H1 (cell line): ENCODE results near the gene DNAJB13. TPM values are rescaled to one million over a fixed set of nuclear protein-coding genes. Genes with fewer than 3 reads are reported as not detected.

Source experiments
- CTCF ChIA-PET: fragments of 300-600 bp; sonication (Branson Sonifier 250); formaldehyde crosslinking; loops from one replicate; lab custom pipeline; 2021; ENCODE audit not compliant: partially characterized antibody; lab: Charles Lee
- POLR2A ChIA-PET: fragments of 300-600 bp; sonication (Branson Sonifier 250); formaldehyde crosslinking; loops from one replicate; lab custom pipeline; 2021; ENCODE audit warnings: inconsistent platforms; ENCODE audit not compliant: partially characterized antibody; lab: Charles Lee
- DNase-seq, 2 experiments: peaks; one replicate each; pipeline versions ENCODE4 v3.0.0 to v3.0.0-alpha.2; 2010 to 2022; ENCODE audit warnings: low spot score in 2 of 2, low read depth in 1 of 2, mixed read lengths in 1 of 2
- FAIRE-seq: peaks from 2 replicates; lab custom pipeline; 2011; peaks lifted over from hg19 to GRCh38; lab: Jason Lieb, UNC
- H2AFZ ChIP-seq: 2 replicates; pipeline ENCODE4 v1.8.1; 2012; ENCODE audit warnings: low read length, inconsistent platforms
- H2AK5ac ChIP-seq: 2 replicates; pipeline ENCODE4 v1.6.1; 2013; ENCODE audit warnings: low read depth, low read length
- H2BK120ac ChIP-seq: replicated peaks from 2 replicates; pipeline ENCODE3; 2013; ENCODE audit warnings: low read depth, low read length, inconsistent platforms
- H2BK12ac ChIP-seq: 2 replicates; pipeline ENCODE4 v1.6.1; 2013; ENCODE audit warnings: low read depth, low read length
- H2BK15ac ChIP-seq: 2 replicates; pipeline ENCODE4 v1.6.1; 2013; ENCODE audit warnings: low read length
- H2BK20ac ChIP-seq: 2 replicates; pipeline ENCODE4 v1.6.1; 2013; ENCODE audit warnings: low read length
- H2BK5ac ChIP-seq: 2 replicates; pipeline ENCODE4 v1.6.1; 2013; ENCODE audit warnings: low read depth, low read length
- H3K14ac ChIP-seq: 2 replicates; pipeline ENCODE4 v1.6.1; 2013; ENCODE audit warnings: inconsistent platforms; ENCODE audit not compliant: insufficient read length
- H3K18ac ChIP-seq: 2 replicates; pipeline ENCODE4 v1.6.1; 2013; ENCODE audit warnings: low read length; ENCODE audit errors: extremely low read depth
- H3K23ac ChIP-seq: 2 replicates; pipeline ENCODE4 v1.6.1; 2013; ENCODE audit warnings: inconsistent platforms; ENCODE audit not compliant: insufficient read length
- H3K23me2 ChIP-seq: 2 replicates; pipeline ENCODE4 v1.6.1; 2013; ENCODE audit warnings: low read depth, low read length
- H3K27ac ChIP-seq: 2 replicates; pipeline ENCODE4 v1.6.1; 2011; ENCODE audit warnings: low read depth, low read length, inconsistent platforms
- H3K27me3 ChIP-seq, 4 experiments: replicated peaks in 1 of 4; 1 replicate in 1 of 4; 2 replicates in 3 of 4; pipeline versions ENCODE4 v1.6.1 to v1.8.1; 2011 to 2013; ENCODE audit warnings: low read length in 3 of 4, mild to moderate bottlenecking in 3 of 4, inconsistent platforms in 2 of 4, mixed read lengths in 2 of 4, moderate library complexity in 1 of 4; ENCODE audit not compliant: control insufficient read depth in 3 of 4, insufficient read depth in 3 of 4; ENCODE audit errors: extremely low read depth in 1 of 4
- H3K36me3 ChIP-seq, 4 experiments: 2 replicates each; pipeline versions ENCODE4 v1.6.1 to v1.8.1; 2011 to 2013; ENCODE audit warnings: mild to moderate bottlenecking in 4 of 4, low read length in 3 of 4, moderate library complexity in 2 of 4, control low read depth in 1 of 4, inconsistent platforms in 1 of 4; ENCODE audit not compliant: insufficient read depth in 4 of 4, control insufficient read depth in 2 of 4
- H3K4ac ChIP-seq: replicated peaks from 2 replicates; pipeline ENCODE3; 2013; ENCODE audit warnings: low read length, low read depth, mixed read lengths, inconsistent platforms; ENCODE audit not compliant: insufficient read length
- H3K4me1 ChIP-seq, 4 experiments: replicated peaks in 1 of 4; 1 replicate in 1 of 4; 2 replicates in 3 of 4; pipeline versions ENCODE4 v1.6.1 to v1.8.1; 2011 to 2013; ENCODE audit warnings: low read length in 3 of 4, inconsistent platforms in 2 of 4, mixed read lengths in 1 of 4; ENCODE audit not compliant: insufficient read depth in 4 of 4, control insufficient read depth in 3 of 4
- H3K4me2 ChIP-seq, 2 experiments: 2 replicates each; pipeline versions ENCODE4 v1.6.1 to v1.8.1; 2011 to 2013; ENCODE audit warnings: low read depth in 2 of 2, low read length in 2 of 2, control low read depth in 1 of 2, inconsistent platforms in 1 of 2, mild to moderate bottlenecking in 1 of 2; ENCODE audit not compliant: insufficient read depth in 1 of 2
- H3K4me3 ChIP-seq, 4 experiments: fragments of 200-600, 300-600 bp in 1 of 4; sonication (generic), shearing (Covaris generic), sonication (Bioruptor Twin) in 1 of 4; 2 replicates each; pipeline versions ENCODE4 v1.5.1 to v1.8.1; 2011 to 2016; ENCODE audit warnings: low read length in 4 of 4, low read depth in 3 of 4, control low read depth in 2 of 4, inconsistent platforms in 2 of 4, mild to moderate bottlenecking in 2 of 4, mixed read lengths in 1 of 4, moderate library complexity in 1 of 4; ENCODE audit not compliant: insufficient read depth in 2 of 4; ENCODE audit errors: extremely low read depth in 1 of 4
- H3K56ac ChIP-seq: replicated peaks from 2 replicates; pipeline ENCODE3; 2013; ENCODE audit warnings: low read depth, mild to moderate bottlenecking, mixed read lengths, low read length, inconsistent platforms; ENCODE audit not compliant: insufficient read length
- H3K79me1 ChIP-seq: 2 replicates; pipeline ENCODE4 v1.6.1; 2013; ENCODE audit warnings: low read depth, low read length, control low read depth
- H3K79me2 ChIP-seq, 2 experiments: 2 replicates each; pipeline versions ENCODE4 v1.6.1 to v1.8.1; 2012 to 2013; ENCODE audit warnings: low read length in 2 of 2, mild to moderate bottlenecking in 2 of 2, inconsistent platforms in 1 of 2; ENCODE audit not compliant: insufficient read depth in 2 of 2, control insufficient read depth in 1 of 2
- H3K9ac ChIP-seq, 4 experiments: replicated peaks in 1 of 4; 1 replicate in 1 of 4; 2 replicates in 3 of 4; pipeline versions ENCODE4 v1.6.1 to v1.8.1; 2011 to 2013; ENCODE audit warnings: low read depth in 3 of 4, low read length in 3 of 4, control low read depth in 2 of 4, mild to moderate bottlenecking in 2 of 4, moderate library complexity in 2 of 4, inconsistent platforms in 1 of 4; ENCODE audit errors: extremely low read depth in 1 of 4
- H3K9me3 ChIP-seq, 2 experiments: 2 replicates each; pipeline versions ENCODE4 v1.6.1 to v1.8.1; 2012 to 2013; ENCODE audit warnings: mild to moderate bottlenecking in 2 of 2, moderate library complexity in 2 of 2, control low read depth in 1 of 2, inconsistent platforms in 1 of 2, low read depth in 1 of 2, low read length in 1 of 2, mixed read lengths in 1 of 2; ENCODE audit not compliant: insufficient read depth in 2 of 2
- H4K20me1 ChIP-seq, 2 experiments: replicated peaks in 1 of 2; 2 replicates each; pipeline versions ENCODE3 to v1.8.1; 2011 to 2013; ENCODE audit warnings: inconsistent platforms in 2 of 2, low read length in 2 of 2, mild to moderate bottlenecking in 1 of 2; ENCODE audit not compliant: insufficient read depth in 2 of 2, control insufficient read depth in 1 of 2
- H4K5ac ChIP-seq: 2 replicates; pipeline ENCODE4 v1.6.1; 2013; ENCODE audit warnings: low read length, low read depth, mixed read lengths, inconsistent platforms; ENCODE audit not compliant: insufficient read length
- H4K8ac ChIP-seq: 2 replicates; pipeline ENCODE4 v1.8.0; 2013; ENCODE audit warnings: mild to moderate bottlenecking, moderate library complexity, low read length, inconsistent platforms; ENCODE audit not compliant: insufficient read depth; ENCODE audit errors: extremely low read depth
- H4K91ac ChIP-seq: replicated peaks from 2 replicates; pipeline ENCODE3; 2013; ENCODE audit warnings: low read length, mixed read lengths, inconsistent platforms; ENCODE audit not compliant: insufficient read length
- GABPA ChIP-seq: IDR thresholded peaks from 2 replicates; pipeline ENCODE4 v1.6.1; 2011; ENCODE audit warnings: mild to moderate bottlenecking, low read length, moderate library complexity, borderline replicate concordance; ENCODE audit not compliant: insufficient read depth
- KDM1A ChIP-seq: fragments of 200-600, 300-600 bp; sonication (generic); IDR thresholded peaks from 2 replicates; pipeline ENCODE4 v1.7.1; 2016; ENCODE audit warnings: mild to moderate bottlenecking, low read length, borderline replicate concordance
- MAX ChIP-seq: IDR thresholded peaks from 2 replicates; pipeline ENCODE4 v1.6.1; 2012; ENCODE audit warnings: inconsistent platforms
- PHF8 ChIP-seq: fragments of 200-600 bp; sonication (generic); conservative IDR thresholded peaks from 2 replicates; pipeline ENCODE4 v1.7.1; 2012; ENCODE audit warnings: low read depth, mild to moderate bottlenecking, inconsistent platforms, low read length, moderate library complexity
- RXRA ChIP-seq: IDR thresholded peaks from 2 replicates; pipeline ENCODE4 v1.6.1; 2011; ENCODE audit warnings: low read depth, mild to moderate bottlenecking, low read length, moderate library complexity; ENCODE audit not compliant: insufficient read depth
- WGBS, 2 experiments: shearing (Covaris generic) in 1 of 2; methylation state at CpG; one replicate each; pipeline versions ENCODE4 v1.1.6 to v1.1.7; 2013 to 2015; ENCODE audit warnings: low lambda C conversion rate in 2 of 2, mixed read lengths in 2 of 2, inconsistent platforms in 1 of 2, low coverage in 1 of 2, missing lambda C conversion rate in 1 of 2; ENCODE audit not compliant: insufficient replicate concordance in 2 of 2, insufficient coverage in 1 of 2, insufficient read length in 1 of 2; ENCODE audit errors: extremely low coverage in 1 of 2, missing lambda C conversion rate in 1 of 2; 5-methylcytosine and 5-hydroxymethylcytosine counted together
- polyA plus RNA-seq, 7 experiments: library from polyadenylated mRNA; depleted of rRNA in 3 of 7; stranded (reverse) in 5 of 7; unstranded in 2 of 7; fragments of >200 nt in 5 of 7; fragments of 200-250 nt in 2 of 7; gene quantifications; 1 replicate in 5 of 7; 2 replicates in 1 of 7; 4 replicates in 1 of 7; pipeline versions ENCODE4 v1.2.1 to v1.2.3, GENCODE V29; 2011 to 2013; ENCODE audit warnings: missing spikeins in 2 of 7, mixed read lengths in 2 of 7
- total RNA-seq: library from RNA; stranded (reverse); fragmentation: NEBNext Ultra II Directional; extraction: Animal tissue kit (Norgen Biotek cat#: 25700); gene quantifications from 2 replicates; pipeline ENCODE4 v1.2.1, GENCODE V29; 2021

Gene DNAJB13
- total and polyA plus RNA-seq, 2 of the 8 experiments (the other 6 are each of a cell fraction or from before 2014, with no cell fraction given): 0.27 TPM; not detected in 1

- DNase-seq (no peak), FAIRE-seq (no peak)
- H3K79me1 ChIP-seq: no peaks in the 10 kb centered on the region; the same call in 1 of the 2 replicates
- H3K9me3 ChIP-seq: no peaks in the 10 kb centered on the region
- no peak overlapping the region for H2AFZ ChIP-seq
- no peak overlapping the region for H3K23ac ChIP-seq
- no peaks in the 10 kb centered on the region for H3K23me2 ChIP-seq
- H2BK5ac ChIP-seq: no peak overlapping the region
- no peak overlapping the region for H2BK12ac ChIP-seq
- H3K18ac ChIP-seq: no peak overlapping the region
- H3K4me1 ChIP-seq: no peaks in the 10 kb centered on the region
- no peak overlapping the region for H2AK5ac ChIP-seq
- ChIA-PET POLR2A (interaction anchor here (1.1 to 2.6 kb wide), 3 partner anchors 8 to 11 kb away, joined by 3 to 7 read pairs (median 4); no protein-coding TSS in a partner anchor), CTCF (no interaction called here)
- no peak overlapping the region for H3K9ac ChIP-seq
- no peak overlapping the region for H3K4ac ChIP-seq
- H4K5ac ChIP-seq: no peak overlapping the region
- no peak overlapping the region for H3K56ac ChIP-seq
- TF ChIP-seq KDM1A (no peak), PHF8 (no peak), RXRA (no peak), GABPA (no peak), MAX (no peak)
- H3K36me3 ChIP-seq: no peaks in the 10 kb centered on the region
- no peak overlapping the region for H2BK20ac ChIP-seq
- H3K4me3 ChIP-seq: no peak overlapping the region
- no peak overlapping the region for H4K91ac ChIP-seq
- 82% methylated on average over 3 of the region's 3 CpGs; no CpG with 5 or more reads in 1 of the 2 experiments for WGBS, 2 experiments
- no peak overlapping the region for H3K4me2 ChIP-seq
- no peak overlapping the region for H2BK120ac ChIP-seq
- H4K8ac ChIP-seq: no peak overlapping the region
- H3K27ac ChIP-seq: no peak overlapping the region
- no peaks in the 10 kb centered on the region for H3K27me3 ChIP-seq
- H2BK15ac ChIP-seq: no peak overlapping the region
- H4K20me1 ChIP-seq: peaks cover 0 to 3% of the 10 kb centered on the region in 2 experiments
- H3K79me2 ChIP-seq: no peaks in the 10 kb centered on the region
- no peak overlapping the region for H3K14ac ChIP-seq
These were observed 58.4 kb downstream of the DNAJB13 start for GRCh38 chr11:74009230-74009547.
